Neural progenitor cell (in vitro differentiated cells): ENCODE measurements around the gene NPIPB2.

ENCODE experiments used
- CTCF ChIP-seq: fragments of 200-600 bp; sonication (generic); IDR thresholded peaks from 2 replicates; pipeline ENCODE4 v1.5.1; 2017; ENCODE audit warnings: antibody characterized with exemption, mild to moderate bottlenecking
- EZH2 ChIP-seq: fragments of 200-600 bp; sonication (generic); IDR thresholded peaks from 2 replicates; pipeline ENCODE4 v1.6.1; 2017; ENCODE audit warnings: antibody characterized with exemption, mild to moderate bottlenecking, moderate library complexity
- EZH2phosphoT487 ChIP-seq: fragments of 200-600 bp; sonication (generic); IDR thresholded peaks from 2 replicates; pipeline ENCODE4 v1.6.1; 2017; ENCODE audit warnings: antibody characterized with exemption

GRCh38 chr16:11916524-11917285 lies 25.1 kb downstream of the NPIPB2 start:
- TF ChIP-seq CTCF = no peak
- TF ChIP-seq EZH2 = no peak
- TF ChIP-seq EZH2phosphoT487 = no peak
